HepG2 (cell line): ENCODE results near the gene AFF4. TPM values are rescaled to one million over a fixed set of nuclear protein-coding genes. Genes with fewer than 3 reads are reported as not detected.

Source experiments
- FOSL1 ChIP-seq: sonication (generic); formaldehyde crosslinking; IDR thresholded peaks from 2 replicates; pipeline ENCODE4 v1.9.0; 2021; ENCODE audit warnings: missing genetic modification reagents, borderline replicate concordance
- PITX1 ChIP-seq: sonication (generic); formaldehyde crosslinking; IDR thresholded peaks from 2 replicates; pipeline ENCODE4 v1.5.1; 2020; ENCODE audit warnings: mild to moderate bottlenecking, missing genetic modification reagents
- RARA ChIP-seq: IDR thresholded peaks from 2 replicates; pipeline ENCODE4 v1.6.1; 2016; ENCODE audit warnings: missing genetic modification reagents, missing compliant biosample characterization
- SRF ChIP-seq: IDR thresholded peaks from 2 replicates; pipeline ENCODE4 v1.6.1; 2011; ENCODE audit warnings: mild to moderate bottlenecking, low read depth, low read length, moderate library complexity
- ZBTB2 ChIP-seq: sonication (generic); formaldehyde crosslinking; IDR thresholded peaks from 2 replicates; pipeline ENCODE4 v1.8.0; 2022; ENCODE audit warnings: low read depth, missing genetic modification reagents
- ZNF10 ChIP-seq: sonication (generic); formaldehyde crosslinking; IDR thresholded peaks from 2 replicates; pipeline ENCODE4 v1.4.0; 2020; ENCODE audit warnings: mild to moderate bottlenecking, low read depth, missing genetic modification reagents, borderline replicate concordance
- ZNF12 ChIP-seq: sonication (generic); formaldehyde crosslinking; IDR thresholded peaks from 2 replicates; pipeline ENCODE4 v1.5.0; 2020; ENCODE audit warnings: missing genetic modification reagents
- ZNF225 ChIP-seq: sonication (generic); formaldehyde crosslinking; IDR thresholded peaks from 2 replicates; pipeline ENCODE4 v1.4.0; 2020; ENCODE audit warnings: mild to moderate bottlenecking, missing genetic modification reagents
- ZNF318 ChIP-seq: sonication (generic); formaldehyde crosslinking; IDR thresholded peaks from 2 replicates; pipeline ENCODE4 v1.4.0; 2020; ENCODE audit warnings: mild to moderate bottlenecking, missing genetic modification reagents
- ZNF816 ChIP-seq: sonication (generic); formaldehyde crosslinking; IDR thresholded peaks from 2 replicates; pipeline ENCODE4 v1.8.0; 2022; ENCODE audit warnings: missing genetic modification reagents, mild to moderate bottlenecking, borderline replicate concordance
- polyA plus RNA-seq, 8 experiments: library from polyadenylated mRNA; depleted of rRNA in 3 of 8; stranded (reverse) in 7 of 8; unstranded in 1 of 8; fragments of >200 nt; fragmentation: Illumina TruSeq in 4 of 8; extraction: Trizol in 4 of 8; gene quantifications; 2 replicates each; pipeline versions ENCODE4 v1.2.1 to v1.2.3, GENCODE V29; 2011 to 2016; ENCODE audit warnings: low read depth in 4 of 8, missing spikeins in 1 of 8, mixed read lengths in 1 of 8; ENCODE audit not compliant: insufficient read depth in 1 of 8
- total RNA-seq, 5 experiments: library from RNA; depleted of rRNA; stranded (reverse); fragments of >200 nt; fragmentation: Illumina TruSeq; extraction: Trizol; gene quantifications; 2 replicates each; pipeline ENCODE4 v1.2.3, GENCODE V29; 2016; ENCODE audit warnings: low read depth in 1 of 5
- TF ChIP-seq, protein P1 (sequence below): sonication (generic); formaldehyde crosslinking; IDR thresholded peaks from 2 replicates; pipeline ENCODE4 v1.9.0; 2022; ENCODE audit warnings: missing genetic modification reagents, mild to moderate bottlenecking, borderline replicate concordance
- TF ChIP-seq, protein P2 (sequence below): sonication (generic); formaldehyde crosslinking; IDR thresholded peaks from 2 replicates; pipeline ENCODE4 v1.8.1; 2023; ENCODE audit warnings: mild to moderate bottlenecking, inconsistent platforms, moderate library complexity, missing genetic modification reagents, borderline replicate concordance
- TF ChIP-seq, protein P3 (sequence below): sonication (generic); formaldehyde crosslinking; IDR thresholded peaks from 2 replicates; pipeline ENCODE4 v1.8.1; 2023; ENCODE audit warnings: mild to moderate bottlenecking, missing genetic modification reagents

The AFF4 gene
- total and polyA plus RNA-seq, 2 of the 13 experiments (the other 11 are each of a cell fraction or from before 2014, with no cell fraction given), result 22.1 to 25.5 TPM

DNA sequence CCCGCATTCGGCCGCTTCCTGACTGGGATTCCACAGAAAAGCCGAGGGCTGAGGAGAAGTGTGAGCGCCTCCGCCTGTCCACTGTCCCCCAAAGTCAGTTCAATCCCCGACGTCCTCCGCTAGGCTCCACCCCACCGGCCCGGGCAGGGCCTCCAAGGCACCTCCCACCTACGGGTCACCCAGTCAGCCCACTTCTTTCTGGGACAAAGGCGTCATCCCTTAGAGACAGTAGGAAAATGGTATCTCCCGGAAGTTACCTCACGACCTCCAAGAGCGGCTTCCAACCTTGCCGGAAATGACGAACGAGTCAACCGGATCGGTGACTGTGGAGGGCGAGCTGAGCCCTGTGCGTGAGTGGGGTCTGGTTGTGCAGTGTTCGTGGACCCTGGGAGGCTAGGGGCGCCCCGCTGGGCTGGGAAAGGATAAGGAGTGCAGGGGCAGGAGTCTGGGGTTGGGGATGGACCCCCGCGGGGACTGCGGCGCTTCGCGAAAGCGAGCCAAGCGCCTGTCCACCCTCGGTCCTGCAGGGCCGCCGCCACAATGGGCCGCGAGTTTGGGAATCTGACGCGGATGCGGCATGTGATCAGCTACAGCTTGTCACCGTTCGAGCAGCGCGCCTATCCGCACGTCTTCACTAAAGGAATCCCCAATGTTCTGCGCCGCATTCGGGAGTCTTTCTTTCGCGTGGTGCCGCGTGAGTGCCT is 96.9 kb downstream of the AFF4 start, which contains the start of the genes GDF9 and UQCRQ (continued):
- no peak; the same call in 1 of the 2 replicates for TF ChIP-seq ZNF318
- TF ChIP-seq, protein P1, sequence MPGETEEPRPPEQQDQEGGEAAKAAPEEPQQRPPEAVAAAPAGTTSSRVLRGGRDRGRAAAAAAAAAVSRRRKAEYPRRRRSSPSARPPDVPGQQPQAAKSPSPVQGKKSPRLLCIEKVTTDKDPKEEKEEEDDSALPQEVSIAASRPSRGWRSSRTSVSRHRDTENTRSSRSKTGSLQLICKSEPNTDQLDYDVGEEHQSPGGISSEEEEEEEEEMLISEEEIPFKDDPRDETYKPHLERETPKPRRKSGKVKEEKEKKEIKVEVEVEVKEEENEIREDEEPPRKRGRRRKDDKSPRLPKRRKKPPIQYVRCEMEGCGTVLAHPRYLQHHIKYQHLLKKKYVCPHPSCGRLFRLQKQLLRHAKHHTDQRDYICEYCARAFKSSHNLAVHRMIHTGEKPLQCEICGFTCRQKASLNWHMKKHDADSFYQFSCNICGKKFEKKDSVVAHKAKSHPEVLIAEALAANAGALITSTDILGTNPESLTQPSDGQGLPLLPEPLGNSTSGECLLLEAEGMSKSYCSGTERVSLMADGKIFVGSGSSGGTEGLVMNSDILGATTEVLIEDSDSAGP (CRISPR knock-in tag), result peak; percentile 90; the same call in 1 of the 2 replicates
- TF ChIP-seq RARA (CRISPR knock-in tag), result peak; percentile 56
- peak; percentile 84 for TF ChIP-seq PITX1 (CRISPR knock-in tag)
- no peak for TF ChIP-seq FOSL1 (CRISPR knock-in tag)
- TF ChIP-seq ZNF12 (CRISPR knock-in tag), result no peak; the same call in 1 of the 2 replicates
- no peak for TF ChIP-seq ZNF225 (CRISPR knock-in tag)
- TF ChIP-seq ZNF10 (CRISPR knock-in tag), result no peak
- no peak for TF ChIP-seq SRF
- TF ChIP-seq, protein P2, sequence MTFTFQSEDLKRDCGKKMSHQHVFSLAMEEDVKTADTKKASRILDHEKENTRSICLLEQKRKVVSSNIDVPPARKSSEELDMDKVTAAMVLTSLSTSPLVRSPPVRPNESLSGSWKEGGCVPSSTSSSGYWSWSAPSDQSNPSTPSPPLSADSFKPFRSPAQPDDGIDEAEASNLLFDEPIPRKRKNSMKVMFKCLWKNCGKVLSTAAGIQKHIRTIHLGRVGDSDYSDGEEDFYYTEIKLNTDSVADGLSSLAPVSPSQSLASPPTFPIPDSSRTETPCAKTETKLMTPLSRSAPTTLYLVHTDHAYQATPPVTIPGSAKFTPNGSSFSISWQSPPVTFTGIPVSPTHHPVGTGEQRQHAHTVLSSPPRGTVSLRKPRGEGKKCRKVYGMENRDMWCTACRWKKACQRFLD (CRISPR knock-in tag), result no peak
- TF ChIP-seq ZNF816, result no peak; the same call in 1 of the 2 replicates
- TF ChIP-seq, protein P3, sequence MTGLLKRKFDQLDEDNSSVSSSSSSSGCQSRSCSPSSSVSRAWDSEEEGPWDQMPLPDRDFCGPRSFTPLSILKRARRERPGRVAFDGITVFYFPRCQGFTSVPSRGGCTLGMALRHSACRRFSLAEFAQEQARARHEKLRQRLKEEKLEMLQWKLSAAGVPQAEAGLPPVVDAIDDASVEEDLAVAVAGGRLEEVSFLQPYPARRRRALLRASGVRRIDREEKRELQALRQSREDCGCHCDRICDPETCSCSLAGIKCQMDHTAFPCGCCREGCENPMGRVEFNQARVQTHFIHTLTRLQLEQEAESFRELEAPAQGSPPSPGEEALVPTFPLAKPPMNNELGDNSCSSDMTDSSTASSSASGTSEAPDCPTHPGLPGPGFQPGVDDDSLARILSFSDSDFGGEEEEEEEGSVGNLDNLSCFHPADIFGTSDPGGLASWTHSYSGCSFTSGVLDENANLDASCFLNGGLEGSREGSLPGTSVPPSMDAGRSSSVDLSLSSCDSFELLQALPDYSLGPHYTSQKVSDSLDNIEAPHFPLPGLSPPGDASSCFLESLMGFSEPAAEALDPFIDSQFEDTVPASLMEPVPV (CRISPR knock-in tag), result peak; percentile 85
- TF ChIP-seq ZBTB2 (CRISPR knock-in tag), result peak; percentile 84
